GOT3 (cell line): Measurements from ENCODE around the gene STAG1.
"Not testable (repeated sequence)": the region's sequence is repeated elsewhere in the genome, so short reads cannot be mapped to it uniquely, and the experiment has no call there.

Experiments
- DNase-seq: peaks from one replicate; lab custom pipeline; 2025; ENCODE audit warnings: mixed read lengths; lab: John Stamatoyannopoulos, UW

STAG1 gene

DNA sequence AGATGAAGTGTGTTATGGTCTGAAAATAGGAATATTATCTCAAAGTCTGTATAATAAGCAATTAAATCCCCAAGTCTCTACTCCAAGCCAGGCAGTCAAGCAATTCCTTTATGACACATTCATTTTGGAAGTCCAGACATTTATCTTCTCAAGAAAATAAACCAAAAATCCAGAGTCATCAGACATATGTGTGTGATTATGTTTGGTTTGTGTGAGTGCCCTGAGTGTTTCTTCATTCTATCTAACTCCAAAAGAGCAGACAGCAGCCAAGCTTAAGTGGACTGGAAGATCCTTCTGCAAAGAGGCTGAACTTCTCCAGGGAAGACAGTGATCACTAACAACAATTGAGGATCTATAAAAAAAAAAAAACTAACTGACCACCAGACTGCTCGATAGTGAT lies 239.8 kb downstream of the STAG1 start:
- no peak for DNase-seq

DNA sequence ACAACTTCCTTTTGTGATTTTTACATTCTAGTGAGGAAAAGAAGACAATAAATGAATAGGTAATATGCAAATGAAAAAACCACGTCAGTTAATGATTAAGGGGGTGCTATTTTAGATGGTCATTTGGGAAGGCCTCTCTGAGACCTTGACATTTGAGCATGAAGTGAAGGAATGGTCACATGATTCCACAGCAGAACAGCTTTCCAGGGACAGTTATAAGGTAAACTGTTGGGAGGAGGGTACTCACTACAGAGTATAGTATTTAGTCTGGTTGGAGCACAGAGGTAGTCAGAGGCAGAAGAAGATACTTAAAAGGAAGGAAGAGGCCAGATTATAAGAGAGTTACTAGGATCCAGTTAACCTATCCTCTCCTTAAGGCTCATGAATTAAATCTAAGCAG lies 246.5 kb downstream of the STAG1 start:
- no peak for DNase-seq

DNA sequence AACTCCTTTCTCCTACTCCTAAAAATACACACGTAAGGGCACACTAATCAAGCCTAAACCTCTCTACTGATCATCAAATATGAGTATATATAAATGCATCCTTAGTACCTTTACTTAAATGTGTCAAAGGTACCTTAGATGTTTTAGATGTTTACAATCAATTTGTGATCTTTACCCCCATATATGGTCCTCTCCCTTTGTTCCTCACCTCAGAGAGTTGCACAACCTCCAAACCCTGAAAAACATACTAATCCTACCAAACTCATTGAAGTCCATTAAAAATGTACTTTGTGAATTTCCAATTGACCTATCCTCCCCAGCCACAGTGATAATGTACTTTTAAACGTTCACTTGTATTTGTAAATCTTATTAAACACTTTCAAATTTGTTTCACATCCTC lies 249.1 kb downstream of the STAG1 start:
- no peak for DNase-seq

DNA sequence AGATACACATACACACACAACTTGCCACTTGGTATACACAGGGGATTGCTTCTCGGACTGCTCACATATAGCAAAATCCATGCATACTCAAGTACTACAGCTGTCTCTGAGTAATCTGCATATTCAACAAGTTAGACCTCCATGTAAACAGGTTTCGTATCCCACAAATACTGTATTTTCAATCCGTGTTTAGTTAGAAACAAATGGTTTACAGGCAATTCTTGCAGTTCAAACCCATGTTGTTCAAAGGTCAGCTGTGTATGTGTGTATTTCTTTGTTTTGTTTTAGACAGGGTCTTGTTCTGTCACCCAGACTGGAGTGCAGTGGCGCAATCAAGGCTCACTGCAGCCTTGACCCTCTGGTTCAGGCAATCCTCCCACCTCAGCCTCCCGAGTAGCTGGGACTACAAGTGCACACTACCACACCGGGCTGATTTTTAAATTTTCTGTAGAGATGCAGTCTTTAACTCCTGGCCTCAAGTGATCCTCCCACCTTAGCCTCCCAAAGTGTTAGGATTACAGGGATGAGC lies 253.2 kb downstream of the STAG1 start:
- no peak for DNase-seq

DNA sequence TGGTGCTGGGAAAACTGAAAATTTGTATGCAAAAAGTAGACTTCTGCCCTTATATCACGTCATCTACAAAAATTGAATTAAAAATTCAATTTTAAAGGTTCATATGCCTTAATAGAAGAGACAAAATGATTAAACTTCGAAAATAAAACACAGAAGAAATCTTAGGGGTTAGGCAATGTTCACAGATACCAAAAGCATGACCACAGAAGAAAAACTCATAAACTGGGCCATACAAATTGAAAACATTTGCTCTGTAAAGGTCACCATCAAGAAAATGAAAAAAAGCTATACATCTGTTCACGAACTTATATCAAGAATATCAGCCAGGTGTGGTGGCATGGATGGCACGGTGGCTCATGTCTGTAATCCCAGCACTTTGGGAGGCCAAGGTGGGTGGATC lies 257.0 kb downstream of the STAG1 start:
- no peak for DNase-seq

DNA sequence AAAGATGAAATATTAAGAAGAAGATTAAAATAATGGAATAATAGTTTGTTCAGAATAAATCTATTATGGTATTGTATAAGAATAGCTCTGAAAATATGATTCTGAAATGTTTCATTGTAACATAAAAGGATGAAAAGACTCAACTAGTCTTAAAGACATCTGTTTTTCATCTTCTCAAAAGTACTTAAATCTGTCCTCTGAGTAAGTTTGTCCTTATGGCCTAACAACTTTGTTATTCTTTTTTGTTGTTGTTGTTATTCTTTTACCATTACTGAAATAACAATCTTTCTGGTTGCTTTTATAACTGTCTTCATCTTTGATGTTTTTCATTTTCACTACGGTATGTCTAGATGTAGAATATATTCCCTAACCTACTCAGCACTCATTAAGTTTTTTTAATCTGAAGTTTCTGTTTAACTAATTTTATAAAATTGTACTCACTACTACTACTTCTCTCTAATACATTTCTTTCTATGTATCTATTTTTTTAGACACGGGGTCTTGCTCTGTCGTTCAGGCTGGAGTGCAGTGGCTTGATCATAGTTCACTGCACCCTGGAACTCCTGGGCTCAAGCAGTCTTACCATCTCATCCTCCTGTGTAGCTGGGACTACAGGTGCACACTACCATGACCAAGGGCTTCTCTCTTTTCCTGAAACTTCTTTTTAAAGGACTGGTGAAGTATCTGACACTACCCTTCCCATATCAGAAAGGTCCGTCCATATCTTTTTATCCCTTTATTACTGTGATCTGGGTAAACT lies 261.4 kb downstream of the STAG1 start:
- DNase-seq: no peak

DNA sequence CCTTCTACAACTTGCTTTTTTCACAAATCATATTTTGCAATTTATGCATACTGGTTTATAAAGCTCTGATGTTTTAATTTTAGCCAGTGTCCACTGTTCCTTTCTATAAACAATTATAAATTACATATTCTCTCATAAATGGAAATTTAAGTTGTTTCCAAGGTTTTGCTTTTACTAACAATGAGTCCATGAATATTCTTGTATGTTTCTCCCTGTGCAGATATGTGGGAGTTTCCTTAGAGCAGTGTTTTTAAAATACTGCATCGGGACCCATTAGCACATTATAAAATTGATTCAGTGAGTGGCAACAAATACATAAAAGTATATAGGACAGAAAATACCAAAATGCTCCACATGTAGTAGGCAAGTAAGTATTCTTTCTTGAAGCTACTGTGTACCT lies 266.4 kb downstream of the STAG1 start:
- no peak for DNase-seq

DNA sequence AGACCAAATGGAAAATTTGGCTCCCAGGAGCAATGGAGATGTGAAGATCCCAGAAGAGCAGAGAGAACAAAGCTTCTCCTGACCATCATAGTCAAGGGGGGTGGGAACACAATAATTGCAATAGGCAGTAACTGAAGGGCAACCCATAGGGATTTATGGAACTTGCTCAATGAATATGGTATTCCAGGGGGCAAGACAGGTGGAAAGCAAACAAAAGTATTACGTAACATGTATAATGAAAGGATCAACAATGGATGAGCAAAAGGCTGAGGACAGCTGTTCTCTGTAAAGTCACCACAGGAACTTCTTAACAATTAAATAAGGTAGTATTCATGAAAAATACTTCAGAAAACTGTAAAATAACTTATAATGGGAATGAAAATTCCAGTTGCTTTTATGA lies 275.9 kb downstream of the STAG1 start:
- no peak for DNase-seq

DNA sequence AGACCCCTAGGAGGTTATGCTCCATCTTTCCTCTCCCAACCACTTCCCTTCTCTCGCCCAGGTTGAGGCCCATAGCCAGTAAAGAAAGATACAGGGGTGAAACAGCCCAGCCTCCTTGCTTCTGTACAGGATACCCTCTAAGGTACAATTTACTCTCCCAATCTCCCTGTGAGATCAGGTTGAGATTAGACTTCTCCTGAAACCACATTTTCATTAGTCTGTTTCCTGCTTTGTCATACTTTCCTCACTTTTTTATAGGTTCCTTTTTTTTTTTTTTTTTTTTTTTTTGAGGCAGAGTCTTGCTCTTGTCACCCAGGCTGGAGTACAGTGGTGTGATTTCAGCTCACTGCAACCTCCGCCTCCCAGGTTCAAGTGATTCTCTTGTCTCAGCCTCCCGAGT lies 277.3 kb downstream of the STAG1 start:
- DNase-seq: not testable (repeated sequence)

DNA sequence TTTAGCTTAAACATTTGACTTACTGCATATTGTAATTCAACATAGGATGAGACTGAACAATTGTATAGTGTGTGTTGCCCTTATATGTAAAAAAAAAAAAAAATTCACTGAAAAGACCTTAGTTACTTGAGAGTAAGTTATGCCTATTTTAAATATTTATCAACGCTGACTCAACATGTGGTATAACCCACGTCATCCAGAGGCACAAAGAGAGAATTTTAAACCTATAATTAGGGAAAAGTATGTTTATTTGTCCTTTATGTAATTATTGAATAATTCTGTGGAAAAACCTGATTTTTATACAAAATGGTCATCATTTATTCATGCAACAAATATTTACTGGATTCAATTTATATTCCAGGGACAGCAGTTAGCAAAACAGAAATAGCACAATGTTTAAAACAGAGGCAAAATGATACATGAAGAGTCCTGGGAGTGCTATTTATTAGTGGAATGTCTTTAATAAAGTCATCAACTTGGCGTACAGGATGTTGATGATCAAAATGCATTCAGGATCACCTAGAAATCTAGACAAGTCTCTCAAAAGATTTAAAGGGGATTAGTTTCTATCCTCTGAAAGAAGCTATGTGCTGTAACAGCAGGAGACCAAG lies 278.4 kb downstream of the STAG1 start:
- DNase-seq: no peak

DNA sequence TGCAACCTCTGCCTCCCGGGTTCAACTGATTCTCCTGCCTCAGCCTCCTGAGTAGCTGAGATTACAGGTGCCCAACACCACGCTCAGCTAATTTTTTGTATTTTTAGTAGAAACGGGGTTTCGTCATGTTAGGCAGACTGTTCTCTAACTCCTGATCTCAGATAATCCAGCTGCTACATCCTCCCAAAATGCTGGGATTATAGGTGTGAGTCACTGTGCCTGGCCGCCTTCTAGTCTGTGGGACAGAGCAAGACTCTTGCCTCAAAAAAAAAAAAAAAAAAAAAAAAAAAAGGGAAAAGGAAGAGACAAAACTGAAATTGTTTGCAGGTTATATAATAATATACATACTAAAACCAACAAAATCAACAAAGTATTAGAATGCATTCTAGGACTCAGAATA lies 286.9 kb downstream of the STAG1 start:
- no peak for DNase-seq

DNA sequence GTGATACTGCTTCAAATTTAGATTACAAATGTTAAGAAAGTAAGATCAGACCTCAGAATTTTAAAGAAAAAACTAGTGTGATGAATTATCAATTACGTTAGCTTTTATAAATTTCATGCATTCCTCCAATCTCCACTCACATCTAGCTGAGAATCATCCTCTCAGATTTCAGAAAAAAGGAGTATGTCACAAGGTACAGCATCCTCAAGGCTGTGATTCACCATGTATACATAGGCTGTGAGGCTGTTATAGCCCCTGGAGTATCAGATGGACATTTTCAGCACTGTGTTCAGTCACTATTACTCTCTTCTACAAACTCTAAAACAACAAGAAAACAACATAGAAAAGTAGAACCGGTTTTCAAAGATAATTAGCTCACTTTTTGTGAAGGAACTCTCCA lies 287.7 kb downstream of the STAG1 start:
- no peak for DNase-seq

DNA sequence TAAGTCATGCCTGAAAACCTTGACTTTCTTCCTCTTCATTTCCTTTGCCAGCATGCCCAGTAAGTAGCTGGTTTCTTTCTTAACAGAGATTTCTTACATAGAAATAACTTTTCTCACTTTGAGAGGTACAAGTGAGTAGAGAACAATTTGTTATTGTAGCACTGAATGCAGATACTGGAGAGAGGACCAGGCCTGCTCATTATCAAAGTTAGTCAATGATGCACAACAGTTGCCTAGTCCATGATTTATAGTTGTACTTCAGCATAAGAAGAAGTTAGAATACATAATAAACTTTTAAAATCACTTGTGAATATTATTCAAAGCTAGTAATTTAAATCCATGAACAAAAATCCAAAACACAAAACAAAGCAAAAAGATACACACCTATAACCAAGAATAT lies 289.0 kb downstream of the STAG1 start:
- DNase-seq: no peak

DNA sequence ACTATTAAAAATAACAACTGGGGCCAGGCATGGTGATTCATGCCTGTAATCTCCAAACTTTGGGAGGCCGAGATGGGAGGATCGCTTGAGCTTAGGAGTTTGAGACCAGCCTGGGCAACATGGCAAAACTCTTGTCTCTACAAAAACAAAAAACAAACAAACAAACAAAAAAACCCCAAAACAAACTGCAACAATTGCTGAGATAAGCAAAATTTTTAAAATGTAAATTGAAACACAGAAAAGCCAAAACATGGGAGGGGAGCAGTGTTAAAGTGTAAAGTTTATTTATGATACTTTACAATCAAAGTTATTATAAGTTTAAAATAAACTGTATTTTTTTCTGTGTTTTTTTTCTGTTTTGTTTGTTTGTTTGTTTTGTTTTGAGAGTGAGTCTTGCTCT lies 294.4 kb downstream of the STAG1 start:
- no peak for DNase-seq

DNA sequence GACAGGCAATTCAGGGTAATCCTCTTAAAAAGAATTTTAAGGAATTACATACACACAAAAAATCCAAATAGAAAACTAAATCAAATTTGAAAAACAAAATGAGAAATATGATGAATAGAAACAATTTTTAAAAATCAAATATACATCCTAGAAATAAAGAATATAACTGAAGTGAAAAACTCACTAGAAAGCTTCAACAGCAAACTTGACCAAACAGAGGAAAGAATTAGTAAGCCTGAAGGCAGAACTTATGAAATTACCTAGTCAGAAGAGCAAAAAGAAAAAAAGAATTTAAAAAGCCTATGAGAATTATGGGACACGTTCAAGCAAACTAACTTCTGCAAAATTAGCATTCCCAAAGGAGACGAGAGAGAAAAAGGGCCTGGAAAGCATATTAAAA lies 296.0 kb downstream of the STAG1 start:
- no peak for DNase-seq

DNA sequence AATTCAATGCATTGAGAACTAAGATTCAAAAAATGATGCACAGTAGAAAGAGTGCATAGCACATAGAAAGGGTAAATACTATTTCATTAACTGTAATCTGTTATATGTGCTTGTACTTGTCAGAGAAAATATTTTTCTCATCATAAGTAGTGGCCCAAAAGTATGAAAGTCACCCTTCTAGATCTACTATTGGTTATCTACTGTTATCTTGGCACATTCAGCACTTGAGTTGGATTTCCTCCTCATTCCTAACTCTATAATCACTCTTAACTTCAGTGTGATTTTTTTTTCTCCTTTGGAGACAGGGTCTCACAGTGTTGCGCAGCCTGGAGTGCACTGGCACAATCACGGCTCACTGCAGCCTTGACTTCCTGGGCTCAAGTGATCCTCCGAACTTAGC lies 307.6 kb downstream of the STAG1 start:
- DNase-seq: no peak

DNA sequence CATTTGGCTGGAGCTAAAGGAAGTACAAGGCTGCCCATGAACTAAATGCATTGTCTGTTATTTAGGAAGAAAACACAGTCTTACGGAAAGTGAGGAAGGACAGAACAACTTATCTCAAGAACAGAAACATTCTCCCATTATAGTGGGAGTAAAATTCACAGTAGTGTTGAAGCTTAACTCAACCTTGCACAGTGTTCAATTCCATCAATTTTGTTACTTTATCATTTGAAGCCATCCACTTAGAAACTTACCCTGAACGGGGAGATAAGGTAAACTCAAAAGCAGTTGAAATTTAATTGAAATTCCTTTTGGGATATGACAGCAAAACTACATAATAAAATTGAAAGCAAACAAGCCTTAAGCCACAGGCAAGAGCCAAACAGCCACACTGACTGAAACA lies 315.1 kb downstream of the STAG1 start:
- DNase-seq: no peak

DNA sequence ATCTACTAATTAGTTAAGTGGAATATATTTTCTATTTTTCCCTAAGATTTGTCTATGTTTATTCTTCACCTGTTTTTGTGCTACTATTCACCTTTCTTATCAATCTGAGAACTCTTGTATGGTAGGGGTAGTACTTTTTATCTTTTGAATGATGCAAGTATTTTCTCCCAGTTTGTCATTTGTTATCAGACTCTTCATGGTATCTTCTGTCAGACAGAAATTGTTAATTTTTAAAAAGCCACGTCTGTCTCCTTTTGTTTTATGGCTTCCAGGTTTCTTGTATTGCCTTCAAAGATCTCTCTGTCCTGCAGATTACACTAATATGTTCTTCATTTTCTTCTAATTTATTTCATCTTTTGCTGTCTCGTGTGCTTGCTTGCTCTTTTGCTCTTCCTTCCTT lies 317.7 kb downstream of the STAG1 start:
- no peak for DNase-seq

DNA sequence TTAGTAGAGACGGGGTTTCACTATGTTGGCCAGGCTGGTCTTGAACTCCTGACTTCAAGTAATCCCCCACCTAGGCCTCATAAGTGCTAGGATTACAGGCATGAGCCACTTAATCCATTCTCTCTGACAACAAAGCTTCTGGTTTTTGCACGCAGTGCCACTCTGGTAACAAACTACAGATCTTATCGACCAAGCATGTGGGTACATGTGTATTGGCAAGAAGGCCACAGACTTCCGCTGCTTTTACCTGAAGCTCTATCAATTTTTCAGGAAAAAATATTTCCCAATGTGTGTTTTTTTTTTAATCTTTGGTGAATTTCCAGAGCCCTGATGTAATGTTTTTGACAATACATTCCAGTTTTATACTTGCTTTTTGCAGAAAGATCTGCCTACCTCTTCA lies 319.5 kb downstream of the STAG1 start:
- DNase-seq: no peak

DNA sequence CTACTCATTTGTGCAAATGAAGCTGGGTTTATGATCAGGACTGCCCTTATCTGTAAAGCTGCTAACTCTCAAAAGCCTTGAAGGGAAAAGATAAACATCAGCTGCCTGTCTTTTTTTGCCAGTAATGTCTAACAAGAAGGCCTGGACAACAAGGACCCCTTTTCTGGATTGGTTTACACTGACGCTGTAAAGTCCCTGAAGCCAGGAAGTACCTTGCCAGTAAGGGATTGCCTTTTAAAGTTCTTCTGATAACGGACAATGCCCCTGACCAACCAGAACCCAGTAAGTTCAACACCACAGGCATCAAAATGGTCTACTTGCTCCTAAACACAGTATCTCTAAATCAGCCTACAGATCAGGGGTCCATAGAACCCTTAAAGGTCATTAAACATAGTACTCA lies 324.0 kb downstream of the STAG1 start:
- no peak for DNase-seq

DNA sequence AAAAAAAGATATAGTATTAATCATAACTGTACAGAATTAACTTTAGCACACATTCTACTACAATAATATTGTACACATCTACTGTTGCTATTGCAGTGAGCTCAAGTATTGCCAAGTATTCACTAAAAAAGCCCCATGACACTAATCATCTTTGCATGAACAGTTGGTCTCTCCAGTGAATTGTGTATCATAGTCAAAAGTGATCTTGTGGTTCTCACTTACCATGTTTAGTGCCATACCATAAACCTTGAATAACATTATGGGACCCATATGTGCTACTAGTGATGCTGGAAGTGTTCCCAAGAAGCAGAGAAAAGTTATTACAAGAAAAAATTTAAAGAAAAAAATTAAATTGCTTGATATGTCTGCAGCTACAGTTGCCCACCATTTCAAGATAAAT lies 324.9 kb downstream of the STAG1 start:
- no peak for DNase-seq

DNA sequence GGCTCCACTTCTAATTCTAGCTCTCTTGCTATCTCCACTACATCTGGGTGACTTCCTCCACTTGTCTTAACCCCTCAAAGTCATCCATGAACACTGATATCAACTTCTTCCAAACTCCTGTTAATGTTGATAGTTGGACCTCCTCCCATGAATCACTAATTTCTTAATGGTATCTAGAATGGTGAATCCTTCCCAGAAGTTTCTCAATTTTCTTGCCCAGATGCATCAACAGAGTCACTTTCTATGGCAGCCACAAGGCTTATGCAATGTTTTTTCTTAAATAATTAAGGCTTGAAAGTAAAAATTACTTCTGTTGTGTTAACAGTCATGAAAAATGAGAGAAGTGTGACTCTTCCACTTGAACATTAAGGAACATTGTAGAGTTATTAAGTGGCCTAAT lies 337.7 kb downstream of the STAG1 start:
- DNase-seq: no peak

DNA sequence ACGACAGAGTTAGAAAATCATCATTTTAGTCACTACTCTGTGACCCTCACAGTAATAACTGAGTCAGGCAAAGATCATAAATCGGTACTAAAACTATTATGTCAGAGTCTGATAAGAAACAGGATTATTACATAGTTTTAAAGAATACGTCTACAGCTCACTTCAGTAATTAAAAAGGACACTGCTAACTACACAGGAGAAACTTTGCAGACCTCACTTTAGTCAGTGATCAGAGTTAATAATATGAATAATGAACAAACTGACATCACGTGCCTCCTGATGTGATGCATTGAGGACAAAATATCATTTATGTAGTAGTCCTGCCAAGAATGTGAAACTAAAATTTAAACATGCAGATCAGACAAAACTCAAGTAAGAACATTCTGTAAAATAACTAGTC lies 339.9 kb downstream of the STAG1 start:
- no peak for DNase-seq

DNA sequence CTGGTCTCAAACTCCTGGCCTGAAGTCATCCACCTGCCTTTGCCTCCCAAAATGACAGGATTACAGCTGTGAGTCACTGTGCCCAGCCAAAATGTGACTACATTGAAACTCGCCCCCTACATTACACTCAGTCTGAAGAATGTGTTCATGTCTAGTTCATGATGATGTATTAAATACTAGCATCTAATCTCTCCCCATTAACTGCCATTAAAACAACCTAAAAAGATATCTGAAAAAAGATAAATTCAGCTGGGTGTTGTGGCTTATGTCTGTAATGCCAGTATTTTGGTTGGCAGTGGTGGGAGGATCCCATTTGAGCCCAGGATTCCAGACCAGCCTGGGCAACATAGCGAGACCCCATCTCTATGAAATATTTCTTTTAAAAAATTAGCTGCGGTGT lies 342.6 kb downstream of the STAG1 start:
- DNase-seq: no peak
